Cardiac fibroblast (primary cell): Measurements from ENCODE around the gene MCF2L.
A peak's percentile ranks its signal among the peaks of the same experiment; 100 is the strongest.

Source experiments
- DNase-seq, 2 donors: peaks; one replicate each; pipeline versions ENCODE4 v3.0.0 to v3.0.0-alpha.2; 2010; ENCODE audit warnings: low read depth in 2 of 2
- H3K4me3 ChIP-seq, 2 donors: replicated peaks in 1 of 2; 1 replicate in 1 of 2; 2 replicates in 1 of 2; pipeline ENCODE4 v1.5.1; 2011; ENCODE audit warnings: low read depth in 2 of 2, low read length in 2 of 2, mild to moderate bottlenecking in 2 of 2, moderate library complexity in 1 of 2
- CTCF ChIP-seq: IDR thresholded peaks from one replicate; pipeline ENCODE4 v1.5.1; 2011; ENCODE audit warnings: low read depth, mild to moderate bottlenecking, low read length, inconsistent platforms

The MCF2L gene

GRCh38 chr13:113129480-113129879, 160.5 kb downstream of the MCF2L start:
- no peak for TF ChIP-seq CTCF
- H3K4me3 ChIP-seq, result peak overlapping the region in 1 of 2 donors; percentile 24
- no peak for DNase-seq

GRCh38 chr13:113129921-113130750, 161.1 kb downstream of the MCF2L start:
- peak overlapping the region; percentile 10 to 24 for H3K4me3 ChIP-seq
- no peak for TF ChIP-seq CTCF
- DNase-seq, result peak; percentile 34 to 44

DNA sequence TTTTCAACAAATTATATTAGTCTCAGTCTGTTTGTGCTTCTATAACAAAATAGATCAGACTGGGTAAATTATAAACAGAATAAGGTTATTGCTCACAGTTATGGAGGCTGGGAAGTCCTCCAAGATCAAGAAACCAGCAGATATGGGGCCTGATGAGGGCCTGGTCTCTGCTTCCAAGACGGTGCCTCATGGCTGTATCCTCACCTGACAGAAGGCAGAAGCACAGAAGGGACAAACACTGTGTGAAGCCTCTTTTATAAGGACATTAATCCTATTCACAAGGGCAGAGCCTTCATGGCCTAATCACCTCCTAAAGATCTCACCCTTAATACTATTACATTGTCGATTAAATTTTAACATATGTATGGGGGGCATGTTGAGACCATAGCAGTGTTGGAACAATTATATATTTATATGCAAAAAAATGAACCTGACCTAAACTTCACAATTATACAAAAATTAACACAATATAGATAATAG, 166.3 kb downstream of the MCF2L start:
- no peak for DNase-seq
- H3K4me3 ChIP-seq, result no peak overlapping the region
- no peak for TF ChIP-seq CTCF

DNA sequence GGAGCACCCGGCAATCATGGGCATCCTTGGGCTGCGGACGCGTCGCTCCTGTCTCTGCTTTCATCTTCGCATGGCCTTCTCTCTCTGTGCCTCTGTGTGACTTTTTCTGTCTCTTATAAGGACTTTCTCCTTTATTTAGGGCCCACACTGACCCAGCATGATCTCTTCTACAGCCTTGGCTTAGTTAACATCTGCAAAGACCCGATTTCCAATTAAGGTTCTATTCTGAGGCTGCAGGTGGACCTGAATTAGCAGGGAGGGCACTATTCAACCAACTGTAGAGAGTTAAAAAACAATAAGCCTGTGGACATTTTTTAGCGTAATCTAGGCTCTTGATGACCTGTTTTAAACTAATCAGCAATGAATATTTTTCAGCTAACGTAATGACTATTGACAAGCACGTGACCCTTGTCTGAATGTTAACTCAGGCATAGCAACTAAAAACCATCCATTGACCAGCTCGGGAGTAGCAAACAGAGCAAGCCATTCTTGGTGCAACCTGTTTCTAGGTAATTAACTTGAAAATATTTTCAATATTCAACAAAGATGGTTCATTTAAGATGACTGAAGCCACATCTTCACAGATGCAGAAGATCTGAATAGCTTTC, 168.8 kb downstream of the MCF2L start:
- no peak for DNase-seq
- no peak for TF ChIP-seq CTCF

GRCh38 chr13:113138792-113139551, 170.0 kb downstream of the MCF2L start:
- no peak overlapping the region for H3K4me3 ChIP-seq
- DNase-seq, result no peak

More for the DNA sequence above, 168.8 kb downstream of the MCF2L start:
- no peak overlapping the region for H3K4me3 ChIP-seq

GRCh38 chr13:113139577-113139976, 170.6 kb downstream of the MCF2L start:
- no peak overlapping the region for H3K4me3 ChIP-seq
- no peak for DNase-seq
- no peak for TF ChIP-seq CTCF

More at GRCh38 chr13:113138792-113139551, 170.0 kb downstream of the MCF2L start:
- TF ChIP-seq CTCF, result no peak
